Heart right ventricle (tissue), 16 donors: ENCODE results near the gene OSBPL1A. TPM values are rescaled to one million over a fixed set of nuclear protein-coding genes. Genes with fewer than 3 reads are reported as not detected.

Experiments
- ATAC-seq, 8 donors: fragments of 200-7000 bp; cut with Tn5 transposase; one replicate each; pipeline ENCODE4 v1.9.1; 2020; ENCODE audit warnings: mild to moderate bottlenecking in 8 of 8, moderate library complexity in 8 of 8, moderate number of reproducible peaks in 1 of 8
- DNase-seq, 2 donors: peaks; one replicate each; pipeline ENCODE4 v3.0.0-alpha.2; 2020
- H3K27ac ChIP-seq, 10 donors: fragments of 200-600 bp; sonication (generic) in 2 of 10; one replicate each; pipeline versions ENCODE4 v1.5.0 to v1.8.0; 2020 to 2022; ENCODE audit warnings: mild to moderate bottlenecking in 3 of 10
- H3K27me3 ChIP-seq, 7 donors: fragments of 200-600 bp; one replicate each; pipeline ENCODE4 v1.8.0; 2021 to 2022; ENCODE audit warnings: mild to moderate bottlenecking in 2 of 7
- H3K36me3 ChIP-seq, 9 donors: fragments of 200-600 bp; sonication (generic) in 1 of 9; one replicate each; pipeline versions ENCODE4 v1.5.0 to v1.8.0; 2020 to 2022; ENCODE audit warnings: mild to moderate bottlenecking in 2 of 9
- H3K4me1 ChIP-seq, 9 donors: fragments of 200-600 bp; sonication (generic) in 1 of 9; one replicate each; pipeline versions ENCODE4 v1.5.0 to v1.8.0; 2020 to 2022; ENCODE audit warnings: mild to moderate bottlenecking in 4 of 9
- H3K4me3 ChIP-seq, 10 donors: fragments of 200-600 bp; sonication (generic) in 2 of 10; one replicate each; pipeline versions ENCODE4 v1.5.0 to v1.8.0; 2020 to 2022; ENCODE audit warnings: mild to moderate bottlenecking in 7 of 10, moderate library complexity in 2 of 10
- H3K9me3 ChIP-seq, 11 donors: fragments of 200-600 bp in 10 of 11; sonication (generic) in 2 of 11; one replicate each; pipeline versions ENCODE4 v1.5.0 to v1.8.0; 2013 to 2022; ENCODE audit warnings: mild to moderate bottlenecking in 2 of 11, control low read depth in 1 of 11, moderate library complexity in 1 of 11
- WGBS, 2 donors: extraction: QIAGEN DNeasy Blood & Tissue Kit; methylation state at CpG; one replicate each; pipeline ENCODE4 v1.1.7; 2013; ENCODE audit warnings: inconsistent platforms in 1 of 2; 5-methylcytosine and 5-hydroxymethylcytosine counted together
- intact Hi-C, 10 donors: fragments of 100-400 bp; cut with DNase I; formaldehyde crosslinking; loops; one replicate each; pipeline versions ENCODE4 v1.11.1 to v1.14.2; 2022
- polyA plus RNA-seq, 2 donors: library from polyadenylated mRNA; stranded (reverse); fragments of 200-250 nt; gene quantifications; one replicate each; pipeline ENCODE4 v1.2.3, GENCODE V29; 2013
- total RNA-seq, 10 donors: library from RNA; stranded (reverse); fragmentation: NEBNext Ultra II Directional in 3 of 10; extraction: Animal tissue kit (Norgen Biotek cat#: 25700) in 3 of 10; gene quantifications; one replicate each; pipeline versions ENCODE4 v1.2.1 to v1.2.4, GENCODE V29; 2021 to 2023
- TF ChIP-seq, protein P1 (sequence below), 9 donors: fragments of 200-600 bp; sonication (generic) in 2 of 9; IDR thresholded peaks; one replicate each; pipeline versions ENCODE4 v1.5.0 to v1.8.0; 2021 to 2022; ENCODE audit warnings: antibody characterized with exemption in 9 of 9, mild to moderate bottlenecking in 5 of 9, moderate library complexity in 1 of 9
- donor health status: Arrhythmogenic right ventricular cardiomyopathy.
- donor health status: ischemic (EF 13 %, LVEDD 7.1; RV severe dilation, severe dysfunction).
- donor health status: healthy with polysubstance abuse.
- donor health status: DM: no; HTN: yes; CAD: no.
- donor health status: DM: no; HTN: no; CAD: no.
- donor health status: ischemic (EF 25% LVEDD 6.9; RV normal size, moderate dysfunction).
- donor health status: ischemic (EF 25% LVEDD 5.7; RV mildly dilated, moderate dysfunction).
- donor health status: healthy.
- donor health status: DM: yes; HTN: yes; CAD: no.
- donor health status: Ischemic cardiomyopathy.
- donor health status: ischemic (EF 35%, LVEDD 5.7; RV mildly dilated, moderate dysfunction).
- donor health status: nonischemic (EF 11% LVEDD 7.7; RV severe dilation, severe dysfunction).
- donor health status: DM: yes; HTN: yes; CAD: no.
- donor health status: PGD.
- donor health status: ischemic (EF 29% LVEDD 5.4; RV normal size, mild dysfunction).
- donor health status: nonischemic (EF 23%, LVEDD 6.1; RV moderate dilation, normal function).

The OSBPL1A gene
- total and polyA plus RNA-seq, 12 donors, result 26.5 to 85.6 (median 61.0) TPM

DNA sequence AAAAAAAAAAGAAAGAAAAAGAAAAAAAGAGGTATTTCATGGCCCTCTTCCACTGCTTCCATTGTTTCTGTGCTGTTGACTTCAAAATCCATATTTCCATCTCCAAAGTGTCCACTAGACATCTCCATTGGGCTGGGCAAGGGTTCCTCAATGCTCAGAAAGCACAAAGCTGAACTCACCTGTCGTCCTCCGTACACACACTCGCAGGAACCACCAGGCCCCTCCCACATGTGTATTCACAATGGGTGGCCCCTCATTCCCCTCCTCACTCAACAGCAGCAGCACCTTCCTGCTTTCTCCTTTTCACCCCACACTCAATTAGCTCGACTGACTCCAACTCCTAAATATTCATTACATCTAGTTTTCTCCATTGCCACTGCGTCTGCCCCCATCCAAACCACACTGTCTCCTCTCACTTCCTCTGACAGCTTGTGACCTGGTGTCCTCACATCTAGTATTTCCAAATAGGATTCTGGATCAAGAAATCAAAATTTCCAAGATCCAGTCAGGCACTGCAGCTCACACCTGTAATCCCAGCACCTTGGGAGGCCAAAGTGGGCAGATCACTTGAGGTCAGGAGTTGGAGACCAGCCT, 25.2 kb downstream of the OSBPL1A start:
- Histone ChIP-seq H3K4me1 (no peaks in the 10 kb centered on the region), H3K4me3 (no peak overlapping the region), H3K9me3 (no peaks in the 10 kb centered on the region), H3K27me3 (no peaks in the 10 kb centered on the region), H3K27ac (no peak overlapping the region), H3K36me3 (peaks cover 0 to 29% (median 0%) of the 10 kb centered on the region in 9 donors)
- ATAC-seq, result no peak
- 93 to 95% methylated on average over 5 of the region's 5 CpGs for WGBS, 2 donors
- intact Hi-C loops, result no loop called here
- DNase-seq, result no peak
- TF ChIP-seq, protein P1, sequence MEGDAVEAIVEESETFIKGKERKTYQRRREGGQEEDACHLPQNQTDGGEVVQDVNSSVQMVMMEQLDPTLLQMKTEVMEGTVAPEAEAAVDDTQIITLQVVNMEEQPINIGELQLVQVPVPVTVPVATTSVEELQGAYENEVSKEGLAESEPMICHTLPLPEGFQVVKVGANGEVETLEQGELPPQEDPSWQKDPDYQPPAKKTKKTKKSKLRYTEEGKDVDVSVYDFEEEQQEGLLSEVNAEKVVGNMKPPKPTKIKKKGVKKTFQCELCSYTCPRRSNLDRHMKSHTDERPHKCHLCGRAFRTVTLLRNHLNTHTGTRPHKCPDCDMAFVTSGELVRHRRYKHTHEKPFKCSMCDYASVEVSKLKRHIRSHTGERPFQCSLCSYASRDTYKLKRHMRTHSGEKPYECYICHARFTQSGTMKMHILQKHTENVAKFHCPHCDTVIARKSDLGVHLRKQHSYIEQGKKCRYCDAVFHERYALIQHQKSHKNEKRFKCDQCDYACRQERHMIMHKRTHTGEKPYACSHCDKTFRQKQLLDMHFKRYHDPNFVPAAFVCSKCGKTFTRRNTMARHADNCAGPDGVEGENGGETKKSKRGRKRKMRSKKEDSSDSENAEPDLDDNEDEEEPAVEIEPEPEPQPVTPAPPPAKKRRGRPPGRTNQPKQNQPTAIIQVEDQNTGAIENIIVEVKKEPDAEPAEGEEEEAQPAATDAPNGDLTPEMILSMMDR (IDR thresholded peaks at IDR 0.05), result no peak

DNA sequence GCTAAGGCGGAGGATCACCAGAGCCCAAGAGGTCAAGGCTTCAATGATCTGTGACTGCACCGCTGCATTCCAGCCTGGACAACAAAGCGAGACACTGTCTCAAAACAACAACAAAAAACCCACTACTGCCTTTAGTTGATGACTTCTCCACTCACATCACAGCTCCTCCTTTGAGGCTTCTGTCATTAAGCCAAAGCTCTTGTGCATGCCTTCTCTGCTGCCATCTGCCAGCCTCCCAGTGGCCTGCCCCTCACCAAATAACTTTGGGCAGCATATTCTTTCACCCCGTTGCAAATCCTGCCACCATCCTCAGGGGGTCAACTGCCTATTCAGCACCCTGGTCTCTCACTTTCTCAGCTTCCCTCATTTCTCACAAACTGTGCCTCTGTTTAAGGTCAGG, 27.5 kb downstream of the OSBPL1A start:
- DNase-seq, result no peak
- Histone ChIP-seq H3K4me1 (no peaks in the 10 kb centered on the region), H3K27ac (no peak overlapping the region), H3K9me3 (no peaks in the 10 kb centered on the region), H3K36me3 (peaks cover 0 to 24% (median 0%) of the 10 kb centered on the region in 9 donors), H3K4me3 (no peak overlapping the region), H3K27me3 (no peaks in the 10 kb centered on the region)
- WGBS, 2 donors, result 86 to 92% methylated on average over 4 of the region's 4 CpGs
- TF ChIP-seq, protein P1 (IDR thresholded peaks at IDR 0.05), result no peak
- intact Hi-C loops, result no loop called here
- no peak for ATAC-seq

DNA sequence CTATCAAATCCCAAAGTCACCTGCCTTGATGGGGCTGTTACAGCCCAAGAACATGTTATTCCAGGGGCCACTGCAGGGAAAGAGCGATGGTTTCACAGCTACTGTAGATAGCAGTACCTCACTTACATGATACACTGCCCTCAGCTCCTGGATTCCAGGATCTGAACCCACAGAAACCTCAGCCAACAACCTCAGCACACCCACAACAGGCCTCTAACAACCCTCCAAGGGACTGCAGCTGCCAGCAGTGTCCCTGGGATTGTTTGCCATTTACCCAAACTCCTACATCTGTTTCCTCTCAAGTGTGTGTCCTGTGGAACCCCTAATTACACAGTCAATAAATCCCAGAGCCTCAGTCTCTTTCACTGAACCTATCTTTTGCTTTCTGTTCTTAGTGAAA, 28.2 kb downstream of the OSBPL1A start:
- TF ChIP-seq, protein P1 (IDR thresholded peaks at IDR 0.05), result no peak
- peaks cover 0 to 22% (median 0%) of the 10 kb centered on the region in 9 donors for H3K36me3 ChIP-seq
- intact Hi-C loops, result loop anchor here in 1 of 10 donors (10.0 kb wide), 1 partner anchor 115 kb away; no protein-coding TSS in a partner anchor
- H3K27me3 ChIP-seq, result no peaks in the 10 kb centered on the region
- WGBS, 2 donors, result 89 to 93% methylated on average over 1 of the region's 1 CpG
- no peak for DNase-seq
- H3K27ac ChIP-seq, result no peak overlapping the region
- no peak for ATAC-seq
- H3K4me1 ChIP-seq, result no peaks in the 10 kb centered on the region
- H3K9me3 ChIP-seq, result no peaks in the 10 kb centered on the region
- no peak overlapping the region for H3K4me3 ChIP-seq

DNA sequence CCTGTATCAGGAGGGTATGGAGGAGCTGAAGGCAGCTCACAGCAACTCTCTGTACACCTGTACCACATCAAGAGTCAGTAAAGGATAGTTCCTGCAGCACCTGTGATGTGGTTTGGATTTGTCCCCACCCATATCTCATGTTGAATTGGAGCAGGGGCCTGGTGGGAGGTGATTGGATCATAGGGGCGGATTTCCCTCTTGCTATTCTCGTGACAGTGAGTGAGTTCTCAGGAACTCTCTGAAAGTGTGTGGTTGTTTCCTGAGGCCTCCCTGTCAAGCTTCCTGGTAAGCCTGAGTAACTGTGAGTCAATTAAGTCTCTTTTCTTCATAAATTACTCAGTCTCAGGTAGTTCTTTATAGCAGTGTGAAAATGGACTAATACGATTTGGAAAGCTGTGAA, 28.9 kb downstream of the OSBPL1A start:
- H3K36me3 ChIP-seq, result peaks cover 0 to 17% (median 0%) of the 10 kb centered on the region in 9 donors
- intact Hi-C loops, result loop anchor here in 1 of 10 donors (10.0 kb wide), 1 partner anchor 116 kb away; no protein-coding TSS in a partner anchor
- DNase-seq (no peak), ATAC-seq (no peak)
- H3K4me1 ChIP-seq, result no peaks in the 10 kb centered on the region
- H3K27ac ChIP-seq, result no peak overlapping the region
- no peaks in the 10 kb centered on the region for H3K9me3 ChIP-seq
- TF ChIP-seq, protein P1 (IDR thresholded peaks at IDR 0.05), result no peak
- WGBS, 2 donors, result 78 to 79% methylated on average over 3 of the region's 3 CpGs
- H3K27me3 ChIP-seq, result no peaks in the 10 kb centered on the region
- H3K4me3 ChIP-seq, result no peak overlapping the region
